Vagina (tissue), 2 donors: Measurements from ENCODE around the gene ST8SIA2.

Source experiments
- POLR2A ChIP-seq, 2 donors: fragments of 450-650 bp; IDR thresholded peaks; one replicate each; pipeline ENCODE4 v1.6.1; 2017; ENCODE audit warnings: antibody characterized with exemption in 2 of 2, mild to moderate bottlenecking in 2 of 2, moderate library complexity in 2 of 2
- TF ChIP-seq, protein P1 (sequence below), 3 experiments: fragments of 450-650 bp in 2 of 3; fragments of 200-600 bp in 1 of 3; sonication (generic) in 1 of 3; IDR thresholded peaks; one replicate each; pipeline ENCODE4 v1.5.1; 2017 to 2019; ENCODE audit warnings: antibody characterized with exemption in 3 of 3, mild to moderate bottlenecking in 2 of 3, moderate library complexity in 2 of 3

DNA sequence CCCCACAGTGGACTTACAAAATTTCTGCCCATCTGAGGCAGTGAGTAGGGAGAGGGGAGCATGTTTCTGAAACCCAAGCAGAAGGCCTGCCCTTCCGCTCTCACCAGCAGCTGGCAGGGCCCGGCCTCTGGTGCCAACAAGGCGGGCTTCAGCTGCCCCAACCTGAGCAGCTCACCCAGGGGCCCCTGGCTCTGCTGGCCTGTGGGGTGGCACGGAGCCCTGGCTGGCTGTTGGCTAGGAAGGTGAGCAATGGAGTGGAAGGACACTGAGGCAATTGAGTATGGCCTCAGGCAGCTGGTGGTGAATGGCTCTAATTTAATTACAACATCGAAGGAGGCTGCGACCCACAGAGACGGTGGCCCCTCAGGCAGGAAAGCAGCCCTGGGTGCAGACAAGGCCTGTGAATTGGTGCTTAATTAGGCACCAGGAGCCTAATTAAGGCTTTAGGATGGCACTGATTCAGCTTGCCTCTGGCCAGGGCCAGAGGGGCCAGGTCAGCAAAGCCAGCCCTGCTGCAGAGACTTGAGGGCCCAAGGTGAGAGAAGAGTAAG, 60.9 kb downstream of the ST8SIA2 start:
- TF ChIP-seq, protein P1, sequence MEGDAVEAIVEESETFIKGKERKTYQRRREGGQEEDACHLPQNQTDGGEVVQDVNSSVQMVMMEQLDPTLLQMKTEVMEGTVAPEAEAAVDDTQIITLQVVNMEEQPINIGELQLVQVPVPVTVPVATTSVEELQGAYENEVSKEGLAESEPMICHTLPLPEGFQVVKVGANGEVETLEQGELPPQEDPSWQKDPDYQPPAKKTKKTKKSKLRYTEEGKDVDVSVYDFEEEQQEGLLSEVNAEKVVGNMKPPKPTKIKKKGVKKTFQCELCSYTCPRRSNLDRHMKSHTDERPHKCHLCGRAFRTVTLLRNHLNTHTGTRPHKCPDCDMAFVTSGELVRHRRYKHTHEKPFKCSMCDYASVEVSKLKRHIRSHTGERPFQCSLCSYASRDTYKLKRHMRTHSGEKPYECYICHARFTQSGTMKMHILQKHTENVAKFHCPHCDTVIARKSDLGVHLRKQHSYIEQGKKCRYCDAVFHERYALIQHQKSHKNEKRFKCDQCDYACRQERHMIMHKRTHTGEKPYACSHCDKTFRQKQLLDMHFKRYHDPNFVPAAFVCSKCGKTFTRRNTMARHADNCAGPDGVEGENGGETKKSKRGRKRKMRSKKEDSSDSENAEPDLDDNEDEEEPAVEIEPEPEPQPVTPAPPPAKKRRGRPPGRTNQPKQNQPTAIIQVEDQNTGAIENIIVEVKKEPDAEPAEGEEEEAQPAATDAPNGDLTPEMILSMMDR (IDR thresholded peaks at IDR 0.05), result no peak
- no peak for TF ChIP-seq POLR2A (IDR thresholded peaks at IDR 0.05)
